Stimulated activated CD4-positive, alpha-beta T cell treated with anti-CD3 and anti-CD28 coated beads, Interleukin-12 subunit alpha, Interleukin-12 subunit beta, amount 100 ng/mL, for 24 hours (primary cell): Measurements from ENCODE around the gene WWOX.

Source experiments
- DNase-seq, 2 experiments: peaks; one replicate each; pipeline ENCODE4 v3.0.0-alpha.2; 2020; ENCODE audit warnings: low read depth in 2 of 2

WWOX gene

DNA sequence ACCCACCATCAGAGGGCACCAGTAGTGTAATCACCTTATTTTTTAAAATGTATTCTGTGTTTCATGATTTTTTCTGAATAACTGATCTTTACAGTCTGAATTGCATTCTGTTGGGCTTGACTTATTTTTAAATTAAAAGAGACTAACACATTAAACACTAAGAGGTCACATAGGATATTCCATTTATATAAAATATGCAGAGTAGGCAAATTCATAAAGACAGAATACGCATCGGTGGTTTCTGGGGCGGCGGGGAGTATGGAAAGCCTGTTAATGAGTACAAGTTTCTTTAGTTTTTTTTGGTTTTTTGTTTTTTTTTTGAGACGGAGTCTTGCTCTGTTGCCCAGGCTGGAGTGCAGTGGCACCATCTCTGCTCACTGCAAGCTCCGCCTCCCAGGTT lies 366.3 kb downstream of the WWOX start:
- no peak for DNase-seq

GRCh38 chr16:78469787-78470186 lies 370.3 kb downstream of the WWOX start:
- DNase-seq = no peak

- DNase-seq = no peak
These were observed 373.7 kb downstream of the WWOX start for GRCh38 chr16:78473031-78473699.

GRCh38 chr16:78474762-78475161 lies 375.3 kb downstream of the WWOX start:
- no peak for DNase-seq

- no peak for DNase-seq
These were observed 377.2 kb downstream of the WWOX start for GRCh38 chr16:78476615-78477014.

DNA sequence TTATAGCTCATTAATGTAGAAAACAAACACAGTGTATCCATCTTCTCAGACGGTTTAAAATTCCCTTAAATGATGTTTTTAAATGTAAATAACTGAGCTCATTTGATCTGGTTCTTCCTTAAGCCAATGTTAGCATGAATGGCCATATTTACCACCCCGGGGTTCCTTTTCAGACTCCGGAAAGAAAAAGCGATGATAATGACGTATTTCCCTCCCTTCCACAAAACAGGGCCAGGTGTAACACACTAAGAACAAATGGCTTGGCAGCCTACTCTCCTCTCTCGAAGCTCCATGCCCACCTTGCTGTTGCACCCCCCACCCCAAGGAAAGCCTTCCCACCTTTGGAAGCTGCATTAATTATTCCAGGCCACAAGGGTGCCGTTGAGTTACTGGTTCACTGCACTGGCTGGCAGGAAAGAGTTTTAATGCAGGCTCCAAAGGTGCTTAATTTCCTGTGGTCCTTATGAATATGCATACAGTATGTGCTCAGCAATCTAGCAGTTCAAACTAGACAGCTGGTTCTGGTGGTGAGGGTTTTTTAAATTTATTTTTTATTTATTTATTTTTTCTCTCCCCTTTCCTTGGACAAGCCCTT lies 378.9 kb downstream of the WWOX start:
- no peak for DNase-seq

GRCh38 chr16:78479723-78480122 lies 380.3 kb downstream of the WWOX start:
- no peak for DNase-seq

DNA sequence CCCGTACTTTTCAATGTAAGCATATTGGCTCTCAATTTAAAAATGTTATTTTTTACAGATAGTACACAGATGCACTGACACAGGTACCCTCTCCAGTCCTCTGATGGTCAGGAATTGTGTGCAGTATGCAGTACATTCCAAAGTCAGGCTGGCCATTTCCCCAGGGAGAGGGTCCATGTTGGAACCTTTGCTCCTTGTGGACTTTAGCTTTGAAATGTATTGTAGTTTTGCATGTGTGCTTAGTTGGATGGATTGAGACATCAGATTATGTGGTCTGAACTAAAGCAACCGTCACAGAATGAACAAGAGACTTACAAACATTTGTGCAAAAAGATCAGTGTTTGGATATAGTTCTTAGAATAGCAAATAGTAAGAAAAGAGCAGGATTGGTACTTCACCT lies 381.1 kb downstream of the WWOX start:
- no peak for DNase-seq

DNA sequence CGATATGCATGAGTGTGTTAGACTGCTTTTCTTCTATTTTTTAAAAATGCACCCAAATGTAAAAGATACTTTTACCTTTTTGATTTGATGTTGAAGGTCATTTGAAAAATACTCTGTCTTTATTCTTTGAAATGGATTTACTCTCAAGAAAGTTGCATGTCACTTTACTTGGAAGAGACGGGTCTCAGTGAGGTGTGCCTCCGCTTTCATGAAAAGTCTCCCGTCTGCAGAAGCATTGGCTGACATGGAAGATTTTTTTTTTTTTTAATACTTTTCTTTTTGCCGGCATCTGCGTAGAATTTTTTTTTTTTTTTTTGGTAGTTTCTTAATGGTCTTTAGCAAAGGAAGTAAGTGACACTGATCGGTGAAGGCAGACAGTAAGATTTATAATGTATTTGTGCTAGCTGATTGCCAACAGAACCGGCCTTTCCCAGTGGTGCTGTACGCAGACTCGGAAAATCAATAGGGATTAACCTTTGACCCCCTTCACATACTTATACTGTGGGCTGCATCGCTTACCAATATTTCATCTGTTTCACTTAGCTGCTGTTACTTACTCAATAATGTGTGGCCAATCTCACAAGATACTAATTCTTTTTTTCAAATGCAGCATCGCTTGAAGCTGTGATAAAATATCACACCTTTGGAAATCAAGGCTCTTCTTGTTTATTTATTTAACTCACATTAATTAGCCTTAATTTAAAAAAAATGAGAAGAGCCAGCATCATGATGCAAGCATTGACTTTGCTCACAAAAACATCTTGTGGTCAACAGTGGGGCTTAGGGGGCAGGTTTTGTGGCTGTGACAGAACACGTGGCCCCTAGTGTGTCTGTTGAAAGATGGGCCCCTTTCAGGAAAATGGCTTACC lies 383.9 kb downstream of the WWOX start:
- no peak for DNase-seq

DNA sequence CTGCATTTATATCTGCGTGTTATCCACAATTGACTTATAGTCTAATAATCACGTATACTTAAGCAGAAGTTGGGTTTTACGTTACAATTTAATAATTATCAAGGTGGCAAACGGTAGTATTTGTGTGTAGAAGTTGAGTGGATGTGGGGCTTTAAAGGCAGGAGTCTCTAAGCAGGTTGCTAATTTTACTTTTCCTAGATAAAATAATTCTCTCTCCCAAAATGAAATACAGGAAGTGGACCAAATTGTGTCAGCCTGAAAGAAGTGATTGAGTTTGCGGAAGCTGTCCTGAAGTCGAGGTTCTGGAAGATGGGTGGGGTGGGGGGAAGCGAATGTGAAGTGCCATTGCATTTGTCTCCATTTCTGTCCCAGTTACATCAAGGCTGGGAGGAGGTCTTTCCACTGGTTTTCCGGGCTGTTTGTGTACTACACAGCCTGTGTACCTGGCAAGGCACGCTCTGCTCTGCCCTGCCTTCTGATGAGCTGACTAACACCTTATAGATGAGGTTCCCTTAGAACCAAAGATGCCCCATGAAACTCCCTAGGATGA lies 385.1 kb downstream of the WWOX start:
- no peak for DNase-seq

DNA sequence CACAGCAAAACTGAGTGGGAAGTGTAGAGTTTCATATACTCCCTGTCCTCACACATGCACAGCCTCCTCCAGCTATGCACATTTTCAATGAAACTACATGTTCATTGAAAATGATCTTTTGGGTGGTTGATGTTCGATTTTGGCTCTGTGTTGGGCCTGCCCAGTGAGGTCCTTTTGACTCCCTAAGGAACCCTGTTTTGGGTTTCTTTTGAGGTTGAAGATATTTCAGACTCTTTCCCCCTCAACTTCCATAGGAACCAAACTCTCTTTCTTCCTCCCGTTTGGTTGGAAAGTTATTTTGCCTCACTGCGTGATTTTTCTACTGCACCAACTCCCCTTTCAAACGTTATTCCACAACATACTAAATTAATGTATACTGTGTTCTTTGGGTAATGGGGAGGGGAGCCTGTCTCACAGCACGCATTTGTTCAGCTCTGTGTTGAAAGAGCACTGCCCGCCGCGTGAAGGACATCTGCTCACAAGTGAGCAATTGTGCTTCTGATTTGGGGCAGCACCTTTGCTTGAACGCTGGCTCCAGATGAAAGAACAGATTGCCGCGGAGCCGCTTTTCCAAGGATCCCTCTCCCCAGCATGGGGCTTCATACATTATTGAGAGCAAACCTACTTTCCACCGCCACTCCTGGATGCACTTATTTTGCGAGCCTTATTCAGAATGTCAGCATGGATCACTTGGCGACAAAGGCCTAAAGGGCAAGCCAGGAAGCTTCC lies 385.9 kb downstream of the WWOX start:
- no peak for DNase-seq

GRCh38 chr16:78485917-78486257 lies 386.4 kb downstream of the WWOX start:
- no peak for DNase-seq

- DNase-seq = no peak
These were observed 388.0 kb downstream of the WWOX start for GRCh38 chr16:78487471-78487870.

GRCh38 chr16:78489072-78489471 lies 389.6 kb downstream of the WWOX start:
- no peak for DNase-seq

DNA sequence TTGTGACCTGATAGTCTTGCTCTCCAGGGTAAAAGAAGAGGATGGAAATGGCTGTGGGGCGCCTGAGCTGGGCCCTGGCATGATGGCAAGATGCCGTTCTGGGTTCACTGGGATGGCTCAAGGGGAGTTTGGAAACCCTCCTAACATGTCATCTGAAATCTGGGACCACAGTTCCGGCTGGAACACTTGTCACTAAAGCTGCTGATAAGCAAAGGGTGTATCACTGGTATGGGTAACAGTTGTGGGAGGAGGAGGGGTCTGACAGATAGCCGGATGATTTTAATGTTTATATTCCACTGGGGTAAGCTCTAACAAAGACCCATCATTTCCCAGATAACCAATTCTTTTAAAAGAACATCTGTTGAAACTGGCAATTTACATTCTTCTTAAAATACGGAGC lies 390.2 kb downstream of the WWOX start:
- no peak for DNase-seq

GRCh38 chr16:78490431-78490830 lies 391.0 kb downstream of the WWOX start:
- no peak for DNase-seq

DNA sequence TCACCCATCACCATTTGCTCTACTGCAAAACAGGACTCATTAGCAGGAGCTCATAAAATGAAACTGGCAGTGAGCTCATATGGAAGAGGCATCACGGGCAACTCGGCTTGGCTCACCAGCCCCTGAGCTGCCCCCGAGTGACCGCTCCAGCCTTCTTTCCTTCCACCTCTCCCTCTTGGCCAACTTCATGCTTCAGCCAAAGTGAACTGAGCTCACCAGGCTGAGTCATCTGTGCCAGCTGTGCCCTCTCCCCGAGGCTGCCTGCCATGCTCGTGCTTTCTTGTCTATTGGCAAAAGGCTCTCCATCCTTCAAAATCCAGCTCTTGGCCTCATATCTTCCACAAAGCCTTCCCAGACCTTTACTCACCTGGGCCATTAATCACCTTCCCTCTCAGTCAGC lies 391.4 kb downstream of the WWOX start:
- DNase-seq = no peak

DNA sequence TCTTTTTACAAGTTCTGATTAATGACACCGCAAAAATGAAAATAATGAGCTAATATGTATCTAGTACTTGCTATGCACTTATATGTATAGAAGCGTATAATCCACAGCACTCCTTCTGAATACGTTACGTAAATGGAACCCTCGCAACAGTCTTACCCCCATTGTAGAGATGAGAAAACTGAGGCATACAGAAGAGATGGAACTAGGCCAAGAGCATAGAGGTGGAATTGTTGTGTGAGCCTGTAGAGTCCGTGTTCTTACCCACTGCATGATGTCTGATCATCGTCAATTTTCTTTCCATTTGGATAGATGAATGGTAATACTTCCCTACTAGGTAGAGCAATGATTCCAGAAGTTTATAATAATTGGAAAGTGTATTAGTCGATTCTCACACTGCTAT lies 394.1 kb downstream of the WWOX start:
- no peak for DNase-seq

- no peak for DNase-seq
These were observed 394.7 kb downstream of the WWOX start for GRCh38 chr16:78494105-78494504.

GRCh38 chr16:78494674-78495073 lies 395.2 kb downstream of the WWOX start:
- no peak for DNase-seq

DNA sequence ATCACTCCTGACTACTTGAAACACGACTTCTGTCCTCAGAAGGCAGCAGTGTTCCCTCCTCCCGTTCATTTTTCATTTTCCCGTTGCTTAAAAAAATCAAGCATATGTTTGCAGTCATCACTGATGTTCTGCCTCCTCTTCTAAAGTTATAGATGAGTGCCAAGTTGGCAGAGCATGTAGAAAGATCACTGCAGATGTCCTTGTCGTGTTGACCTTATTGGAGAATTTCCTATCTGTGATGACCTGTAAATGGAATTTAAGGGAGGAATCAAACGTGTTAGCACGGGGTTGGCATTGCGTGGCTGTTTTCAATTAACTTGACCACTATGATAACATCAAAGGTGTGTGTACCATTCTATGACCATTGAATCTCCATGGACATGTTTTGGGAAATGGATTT lies 396.7 kb downstream of the WWOX start:
- DNase-seq = no peak

DNA sequence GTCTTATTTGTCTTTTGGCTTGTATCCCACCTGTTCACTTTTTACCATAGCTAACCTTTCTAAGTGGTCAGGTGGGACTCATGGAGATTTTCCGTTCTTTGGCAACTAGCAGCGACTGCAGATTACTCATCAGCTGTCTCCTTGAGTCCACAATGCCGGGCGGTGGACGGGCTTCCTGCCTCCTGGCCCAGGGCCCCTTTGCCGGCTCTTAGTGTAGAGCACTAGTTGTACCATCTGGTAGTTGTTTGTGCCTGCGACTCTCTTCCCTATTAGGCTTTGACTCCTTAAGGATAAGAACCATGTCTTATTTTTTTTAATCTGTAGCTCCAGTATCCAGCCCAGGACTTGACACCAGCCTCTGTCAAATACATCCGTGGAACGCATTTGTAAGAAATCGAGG lies 399.9 kb downstream of the WWOX start:
- no peak for DNase-seq
